GM18873 (cell line): ENCODE data around the gene UBA3.
A peak's percentile ranks its signal among the peaks of the same experiment; 100 is the strongest.

Experiments used
- ATAC-seq: cut with Tn5 transposase; IDR thresholded peaks from one replicate; pipeline ENCODE4 v1.9.1; 2021; ENCODE audit warnings: mild to moderate bottlenecking, moderate library complexity, moderate number of reproducible peaks; ENCODE audit not compliant: unreplicated experiment, low FRiP score

Gene UBA3

DNA sequence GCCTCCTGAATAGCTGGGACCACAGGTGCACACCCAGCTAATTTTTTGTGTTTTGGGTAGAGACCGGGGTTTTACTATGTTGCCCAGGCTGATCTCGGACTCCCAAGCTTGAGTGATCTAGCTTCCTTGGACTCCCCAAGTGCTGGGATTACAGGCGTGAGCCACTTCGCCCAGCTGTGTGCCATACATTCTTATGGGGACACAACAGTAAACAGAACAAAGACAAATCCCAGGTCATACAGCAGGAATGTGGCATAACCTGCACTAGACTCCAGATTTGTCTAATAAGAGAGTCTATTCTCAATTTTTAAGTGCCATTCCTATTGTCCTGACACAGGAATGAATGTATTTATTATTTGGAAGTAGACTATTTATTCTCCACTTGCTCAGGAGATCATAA, 22.2 kb upstream of the UBA3 start:
- ATAC-seq, result no peak

DNA sequence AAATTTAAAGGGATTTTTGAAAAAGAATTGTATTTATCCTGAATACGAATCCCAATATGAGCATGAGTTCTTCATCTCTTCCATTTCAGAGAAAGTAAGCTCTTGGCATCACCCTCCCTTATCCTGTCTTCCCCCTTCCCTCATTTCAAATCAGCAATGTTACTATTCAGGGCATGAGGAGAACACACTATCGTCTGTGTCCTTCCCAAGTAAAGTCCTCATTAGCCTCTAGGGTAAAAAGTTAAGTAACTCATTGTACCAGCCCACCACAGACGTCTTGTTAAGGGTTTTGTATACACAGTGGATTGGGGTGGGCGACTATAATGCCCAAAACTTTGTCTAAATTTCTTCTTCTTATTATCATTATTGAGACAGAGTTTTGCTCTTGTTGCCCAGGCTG, 19.4 kb upstream of the UBA3 start:
- no peak for ATAC-seq

DNA sequence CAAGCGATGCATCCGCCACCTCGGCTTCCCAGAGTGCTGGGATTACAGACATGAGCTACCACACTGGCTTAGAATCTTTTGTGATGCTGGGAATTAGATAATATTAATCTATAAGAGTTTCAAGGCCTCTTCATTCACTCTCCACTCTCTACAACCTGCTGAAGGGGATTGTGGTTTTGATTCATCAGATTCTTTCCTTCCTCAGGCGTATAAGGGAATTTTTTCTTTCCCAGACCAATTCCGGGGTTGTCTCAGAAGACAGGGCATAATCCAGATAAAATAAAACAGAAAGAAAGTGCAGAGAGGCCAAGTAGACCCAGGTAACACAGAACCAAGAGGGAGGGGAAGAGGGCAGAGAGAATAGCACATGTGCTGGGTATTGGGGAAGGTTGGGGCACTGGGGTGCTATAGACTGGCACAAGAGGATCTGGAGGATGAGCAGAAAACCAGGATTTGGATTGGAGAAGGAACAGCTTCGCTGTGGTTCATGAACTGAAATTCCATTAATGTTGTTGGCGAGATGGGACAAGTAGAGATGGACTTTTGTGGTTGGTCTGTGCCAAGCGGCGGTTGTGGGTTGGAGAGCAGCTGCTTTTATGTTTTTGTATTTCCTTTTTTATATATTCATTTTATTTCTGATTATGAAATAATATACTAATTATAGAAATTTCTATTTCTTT, 17.4 kb upstream of the UBA3 start:
- ATAC-seq, result no peak

DNA sequence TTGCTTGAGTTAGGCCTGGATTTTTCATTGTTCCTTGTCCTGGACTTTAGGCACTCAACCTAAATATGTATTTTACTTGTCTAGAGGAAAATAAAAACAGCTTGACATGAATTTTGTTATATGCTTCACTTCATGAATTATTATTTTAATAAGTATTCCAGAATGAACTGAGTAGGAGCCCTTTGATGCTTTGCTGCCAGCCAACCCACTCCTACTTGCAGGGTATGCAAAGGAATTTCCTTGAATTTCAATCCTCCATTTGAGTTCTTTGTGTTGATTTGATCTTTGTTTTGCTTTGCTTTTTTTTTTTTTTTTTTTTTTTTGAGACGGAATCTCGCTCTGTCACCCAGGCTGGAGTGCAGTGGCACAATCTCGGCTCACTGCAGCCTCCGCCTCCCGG, 16.1 kb upstream of the UBA3 start:
- ATAC-seq, result no peak

DNA sequence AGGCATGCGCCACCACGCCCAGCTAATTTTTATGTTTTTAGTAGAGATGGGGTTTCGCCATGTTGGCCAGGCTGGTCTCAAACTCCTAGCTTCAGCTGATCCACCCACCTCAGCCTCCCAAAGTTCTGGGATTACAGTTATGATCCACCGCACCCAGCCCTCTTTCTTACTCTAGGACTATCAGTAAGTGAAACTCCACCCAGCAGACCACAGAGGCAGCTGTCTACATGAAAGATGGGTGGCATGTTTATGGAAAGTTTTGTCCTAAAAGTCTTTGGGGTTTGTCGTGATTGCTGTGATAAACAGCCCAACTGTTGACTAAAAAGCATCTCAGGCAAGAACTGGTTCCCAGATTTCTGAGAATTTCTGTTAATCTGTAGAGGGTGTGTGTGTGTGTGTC, 15.5 kb upstream of the UBA3 start:
- ATAC-seq, result no peak

DNA sequence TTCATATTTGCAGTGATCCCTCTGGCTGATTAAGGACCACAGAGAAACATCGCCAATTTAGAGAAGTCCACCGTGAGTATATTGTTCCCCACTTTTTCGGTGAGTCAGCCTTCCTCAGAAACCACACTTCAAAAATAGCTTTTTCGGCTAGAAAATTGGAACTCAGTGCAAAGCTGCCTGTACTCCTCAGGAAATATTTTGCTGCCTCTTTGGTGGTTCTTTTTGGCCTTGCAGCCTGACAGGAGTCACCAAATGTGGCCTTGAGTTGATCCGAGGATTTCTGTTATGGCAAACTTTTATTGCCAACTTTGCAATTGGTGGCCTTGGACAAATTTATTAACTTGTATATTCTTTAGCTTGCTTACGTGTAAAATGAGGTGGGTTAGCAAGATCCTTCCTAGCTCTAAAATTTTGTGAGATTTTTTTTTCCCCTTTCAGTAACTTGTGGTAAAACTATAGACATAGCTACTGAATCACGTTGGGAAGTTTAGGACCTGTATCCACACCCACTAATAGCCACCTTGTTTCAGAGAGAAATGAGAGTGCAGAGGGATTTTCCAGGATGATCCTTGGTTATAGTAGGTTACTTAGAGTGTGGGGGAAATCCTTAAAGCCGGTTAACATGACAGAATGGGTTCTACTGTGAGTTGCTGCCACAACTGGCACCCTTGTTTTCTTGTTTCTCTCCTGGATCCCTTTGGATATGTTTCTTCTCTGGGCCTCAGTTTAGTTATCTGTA, 14.5 kb upstream of the UBA3 start:
- ATAC-seq, result no peak

DNA sequence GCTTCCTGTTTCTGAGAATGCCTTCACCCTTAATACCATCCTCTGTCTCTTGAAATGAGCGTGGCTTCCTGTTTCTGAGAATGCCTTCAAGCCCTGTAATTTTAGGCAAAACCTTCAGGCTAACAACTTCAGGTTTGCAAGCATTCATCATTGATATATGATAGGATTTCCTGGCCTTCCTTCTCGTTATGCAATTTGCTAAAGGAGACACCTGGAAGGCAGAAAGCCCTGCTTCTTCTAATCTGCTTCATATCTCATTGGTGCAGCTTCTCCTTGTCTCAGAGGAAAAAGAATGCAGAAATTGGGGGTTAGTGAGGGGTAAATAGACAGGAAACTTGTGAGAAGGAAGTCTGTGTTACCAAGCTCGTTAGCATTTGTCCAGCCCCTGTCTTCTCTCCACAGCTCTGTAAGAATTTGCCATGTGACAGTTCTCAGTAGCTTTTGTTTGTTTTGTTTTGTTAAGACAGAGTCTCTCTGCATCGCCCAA, 11.9 kb upstream of the UBA3 start:
- ATAC-seq, result peak; percentile 77

DNA sequence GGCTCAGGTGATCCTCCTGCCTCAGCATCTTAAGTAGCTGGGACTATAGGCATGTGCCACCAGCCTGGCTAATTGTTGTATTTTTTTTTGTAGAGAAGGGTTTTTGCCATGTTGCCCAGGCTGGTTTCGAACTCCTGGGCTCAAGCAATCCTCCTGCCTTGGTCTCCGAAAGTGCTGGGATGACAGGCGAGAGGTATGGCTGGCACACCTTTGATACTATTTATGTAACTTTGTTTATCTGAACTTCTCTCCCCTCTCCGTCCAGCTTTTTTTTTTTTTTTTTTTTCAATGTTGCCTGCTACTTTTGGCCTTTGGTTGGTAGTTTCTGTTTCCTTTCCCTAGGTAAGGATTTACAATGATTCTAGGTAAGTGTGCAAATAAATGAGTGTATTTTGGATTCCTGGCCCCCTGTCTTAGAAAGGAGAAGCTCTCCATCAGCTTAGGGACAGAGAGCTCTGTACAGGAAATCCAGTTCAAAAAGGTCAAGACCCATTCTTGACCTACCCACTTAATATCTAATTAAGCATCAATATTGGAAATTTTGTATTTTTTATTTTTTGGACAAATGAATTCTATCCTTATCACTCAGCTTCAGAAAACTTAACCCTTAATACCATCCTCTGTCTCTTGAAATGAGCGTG, 11.3 kb upstream of the UBA3 start:
- no peak for ATAC-seq

DNA sequence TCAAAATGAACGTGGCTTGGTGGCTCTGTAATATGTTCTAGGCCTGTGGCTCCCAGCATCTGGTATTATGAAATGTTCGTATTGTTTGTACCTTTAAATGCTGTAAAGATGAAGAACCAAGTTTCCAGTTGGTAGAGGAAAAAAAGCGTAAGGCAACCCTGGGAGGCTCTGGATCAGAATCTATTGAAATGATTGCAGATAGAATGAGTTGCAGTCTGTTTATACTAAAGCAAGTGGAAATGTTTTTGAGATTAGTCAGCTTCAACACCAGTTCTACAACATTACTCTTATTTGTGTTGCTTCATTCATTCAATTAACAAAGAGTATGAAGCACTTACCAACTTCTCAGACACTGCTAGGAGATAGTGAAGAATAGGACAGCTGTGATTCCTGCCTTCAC, 9.9 kb upstream of the UBA3 start:
- ATAC-seq, result no peak

DNA sequence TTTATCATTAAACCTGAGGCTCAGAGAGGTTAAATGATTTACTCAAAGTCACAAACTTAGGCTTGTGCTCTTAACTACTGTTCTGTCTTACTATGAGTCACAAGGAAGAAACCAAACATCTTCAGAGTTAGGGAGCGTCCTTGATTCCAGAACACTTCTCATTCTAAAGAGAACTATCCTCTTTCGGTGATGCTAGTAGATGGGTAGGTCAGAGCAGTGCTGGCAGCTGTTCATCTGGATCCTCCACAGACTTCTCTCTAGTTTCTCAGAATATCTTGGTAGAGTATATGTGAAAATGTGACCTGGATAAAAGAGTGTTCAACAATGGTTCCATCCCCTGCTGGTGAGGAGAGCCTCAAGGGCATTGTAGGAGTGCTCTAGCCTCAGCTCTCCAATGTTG, 7.9 kb upstream of the UBA3 start:
- ATAC-seq, result peak; percentile 25

DNA sequence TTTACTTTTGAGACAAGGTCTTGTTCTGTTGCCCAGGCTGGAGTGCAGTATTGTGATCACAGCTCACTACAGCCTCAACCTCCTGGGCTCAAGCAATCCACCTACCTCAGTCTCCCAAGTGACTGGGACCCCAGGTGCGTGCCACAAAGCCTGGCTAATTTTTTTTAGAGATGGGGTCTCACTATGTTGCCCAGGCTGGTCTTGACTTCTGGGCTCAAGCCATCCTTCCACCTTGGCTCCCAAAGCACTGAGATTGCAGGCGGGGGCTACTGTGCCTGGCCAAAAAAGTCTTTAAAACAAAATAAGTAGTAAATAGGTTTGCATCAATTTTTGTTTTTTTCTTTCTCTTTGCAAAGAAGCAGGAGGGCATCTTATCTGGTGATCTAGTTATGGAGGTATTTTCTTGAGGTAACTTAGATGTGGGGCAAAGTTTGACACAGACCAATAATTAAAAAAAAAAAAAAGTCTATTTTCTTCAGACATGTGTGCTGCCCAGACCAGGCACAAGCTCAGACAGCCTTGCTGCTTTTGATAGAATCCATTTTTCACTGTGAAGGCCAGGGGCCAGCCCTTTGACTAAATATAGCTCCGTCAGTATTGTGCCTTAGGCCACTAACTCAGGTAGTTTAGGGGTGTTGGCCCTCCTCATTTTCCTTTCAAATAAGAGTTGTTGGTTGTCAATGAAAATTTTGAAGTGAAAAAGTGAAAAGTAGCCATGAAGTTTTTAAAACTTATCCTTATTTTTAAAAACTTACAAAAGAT, 7.0 kb upstream of the UBA3 start:
- no peak for ATAC-seq

DNA sequence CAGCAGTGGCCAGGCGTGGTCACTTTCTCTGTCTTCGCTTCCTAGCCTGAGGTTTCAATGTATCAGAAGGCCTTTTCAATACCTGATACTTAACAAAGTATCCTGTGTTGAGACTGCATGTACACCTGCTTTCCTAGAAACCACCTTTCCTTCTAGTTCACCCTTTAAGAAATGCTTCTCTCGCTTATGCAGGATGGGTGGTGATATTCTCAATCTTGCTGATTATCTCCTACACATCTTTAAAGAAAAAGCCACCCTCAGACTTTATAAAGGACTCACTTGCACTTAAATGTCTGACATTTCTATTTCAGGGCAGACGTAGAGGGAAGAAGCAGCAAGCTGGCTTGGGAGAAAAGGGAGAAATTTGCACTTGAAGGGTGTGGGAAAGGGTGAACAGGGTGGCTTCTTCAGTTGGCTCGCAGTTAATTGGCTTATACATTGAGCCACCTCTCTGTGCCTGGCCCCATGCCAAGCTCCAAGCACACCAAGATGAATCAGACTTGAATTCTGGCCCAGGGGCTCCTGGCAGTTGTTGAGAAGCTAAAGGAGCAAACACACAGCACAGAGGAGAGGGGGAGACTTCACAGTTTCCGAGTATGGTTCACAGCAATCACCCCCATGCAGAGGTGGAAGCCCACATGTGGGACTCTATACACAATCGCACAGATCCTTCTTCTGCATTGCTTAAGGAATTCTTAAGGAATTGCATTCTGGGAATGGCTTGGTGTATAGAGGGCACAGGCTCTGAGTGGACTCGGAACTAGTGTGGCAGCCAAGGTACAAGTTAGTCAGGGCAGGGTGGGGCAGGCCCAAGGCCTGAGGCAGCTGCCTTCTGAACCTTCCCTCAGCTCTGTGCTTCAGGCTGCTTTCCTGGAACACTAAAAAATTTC, 5.9 kb upstream of the UBA3 start:
- ATAC-seq, result no peak

DNA sequence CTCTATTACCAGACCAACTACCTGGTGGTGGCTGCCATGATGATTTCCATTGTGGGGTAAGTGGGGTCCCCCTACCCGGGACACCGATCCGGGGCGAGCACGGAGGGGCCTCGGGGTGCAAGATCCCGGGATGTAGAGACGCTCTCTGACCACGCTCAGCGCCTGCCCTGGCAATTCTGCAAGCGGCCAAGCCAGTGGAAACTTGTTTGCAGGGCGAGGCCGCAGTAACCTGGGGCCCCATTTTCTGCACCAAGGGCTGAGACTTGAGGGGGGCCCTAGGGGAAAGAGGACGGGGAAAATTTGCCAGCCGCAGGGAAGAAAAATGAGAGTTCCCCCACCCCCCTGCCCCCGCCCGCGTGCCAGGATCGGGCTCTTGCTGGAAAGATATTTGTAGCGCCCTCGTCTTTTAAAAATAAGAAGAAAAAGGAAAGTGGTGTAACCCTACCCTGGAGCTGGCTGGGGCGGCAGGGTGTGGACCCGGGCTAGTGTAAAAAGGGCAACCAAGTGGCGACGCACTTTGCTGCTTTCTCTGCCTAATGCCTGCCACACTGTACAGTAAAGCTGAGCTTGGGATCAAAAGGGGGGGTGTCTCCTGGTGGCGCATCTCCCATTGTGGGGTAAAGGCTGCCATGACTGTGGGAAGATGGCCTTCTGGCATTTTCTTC, 5.1 kb upstream of the UBA3 start:
- no peak for ATAC-seq

DNA sequence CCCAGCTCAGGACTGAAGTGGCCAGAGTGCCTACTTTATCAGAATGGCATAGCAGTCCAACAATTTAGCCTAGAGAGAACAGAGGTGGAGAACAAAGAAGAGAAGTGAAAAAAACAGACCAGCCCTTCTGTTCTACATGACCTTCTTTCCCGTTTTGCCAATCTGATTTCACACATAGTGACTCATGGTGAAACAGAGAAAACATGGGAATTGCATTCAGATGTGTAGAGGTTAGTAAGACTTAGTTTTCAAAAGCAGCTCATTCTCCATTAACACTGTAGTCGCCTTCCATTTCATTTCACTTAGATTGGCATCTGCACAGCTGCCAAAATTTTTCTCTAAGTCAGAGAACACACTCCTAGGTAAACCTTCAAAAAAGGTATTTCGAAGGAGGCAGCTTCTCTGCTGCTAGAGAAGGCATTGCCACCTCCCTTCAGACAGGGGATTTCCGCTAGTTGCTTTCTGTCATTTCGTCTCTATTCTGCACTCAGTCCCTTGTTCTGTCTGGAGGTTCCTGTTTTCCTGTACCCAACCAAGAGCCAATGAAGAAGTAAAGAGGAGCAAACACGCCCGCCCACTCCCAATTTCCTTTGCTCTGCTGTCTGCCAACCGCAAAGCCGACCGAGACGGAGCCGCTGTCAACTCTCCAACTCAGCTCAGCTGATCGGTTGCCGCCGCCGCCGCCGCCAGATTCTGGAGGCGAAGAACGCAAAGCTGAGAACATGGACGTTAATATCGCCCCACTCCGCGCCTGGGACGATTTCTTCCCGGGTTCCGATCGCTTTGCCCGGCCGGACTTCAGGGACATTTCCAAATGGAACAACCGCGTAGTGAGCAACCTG, 4.4 kb upstream of the UBA3 start, which contains the start of gene ARL6IP5:
Gene ARL6IP5, plus strand, starts transcription at position 612 of the 842 bp plus-strand sequence. Its CDS starts 111 bp downstream, at position 723.
- peak; percentile 55 for ATAC-seq

DNA sequence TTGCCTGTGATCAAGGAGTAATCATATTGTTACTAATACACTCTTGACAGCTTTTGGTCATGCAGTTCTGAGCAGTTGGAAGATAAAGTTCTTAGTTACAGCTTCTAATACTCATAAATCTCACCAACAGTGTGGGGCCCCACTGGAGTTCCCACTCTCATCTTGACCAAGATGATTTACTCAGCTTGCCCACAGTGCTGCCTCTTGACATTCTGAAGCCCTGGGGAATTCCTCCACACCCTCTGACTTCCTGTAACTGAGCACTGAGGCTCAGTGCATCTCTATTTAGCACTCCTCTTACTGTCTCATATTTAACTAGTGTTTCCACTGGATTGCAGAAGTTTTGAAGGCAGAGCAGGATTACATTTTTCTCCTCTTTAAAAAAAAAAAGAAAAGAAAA, 2.6 kb upstream of the UBA3 start:
- ATAC-seq, result peak; percentile 65

DNA sequence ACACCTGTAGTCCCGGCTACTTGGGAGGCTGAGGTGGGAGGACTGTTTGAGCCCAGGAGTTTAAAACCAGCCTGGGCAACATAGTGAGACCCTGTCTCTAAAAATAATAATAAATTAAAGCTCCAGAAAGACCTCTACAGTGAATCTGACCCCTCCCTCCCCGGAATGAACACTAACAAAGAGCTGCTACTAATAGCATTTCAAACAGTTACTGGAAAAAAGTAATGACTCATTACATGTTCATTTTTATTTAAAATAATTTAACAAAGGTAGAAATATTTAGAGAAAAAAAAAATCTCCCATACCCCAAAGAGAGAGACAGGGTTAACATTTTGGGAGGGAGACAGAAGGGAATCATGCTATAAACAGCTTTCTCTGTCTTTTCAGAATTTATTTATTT, 2.2 kb upstream of the UBA3 start:
- ATAC-seq, result no peak

DNA sequence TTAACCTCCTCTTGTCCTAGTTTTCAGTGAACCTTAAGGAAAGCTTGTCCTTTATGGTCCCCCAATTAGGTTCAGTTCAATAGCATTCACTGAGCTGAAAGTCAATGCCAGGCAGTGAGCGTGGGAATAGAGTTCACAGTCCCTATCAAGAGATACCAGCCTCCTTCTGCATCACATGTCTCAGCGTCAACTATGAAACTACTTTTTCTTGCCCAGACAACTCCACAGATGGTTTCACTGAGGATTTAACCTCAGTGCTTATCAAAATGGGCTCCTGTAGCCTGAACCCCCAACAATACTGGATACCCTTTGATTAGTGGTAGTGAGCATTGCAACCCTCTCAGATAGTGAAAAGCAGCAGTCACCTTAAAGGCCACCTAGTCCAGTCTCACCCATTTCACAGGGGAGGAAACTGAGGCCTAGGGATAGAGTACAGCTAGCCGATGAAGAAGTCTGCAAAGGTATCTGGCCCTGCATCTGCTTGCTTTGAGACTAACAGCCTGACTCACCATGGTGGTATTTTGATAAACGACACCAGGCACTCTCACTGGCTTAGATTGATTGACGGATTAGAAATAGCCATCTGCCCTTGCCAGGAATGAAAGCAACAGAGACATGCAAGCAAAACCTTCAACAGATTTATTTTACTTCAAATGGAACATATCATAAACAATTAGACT, 1.6 kb upstream of the UBA3 start:
- ATAC-seq, result no peak
